ENCODE data around the gene LSR.

GRCh38 chr19:35298561-35298972 is 49.8 kb downstream of the LSR start:
- TF ChIP-seq CTCF (IDR thresholded peaks at IDR 0.05) (no peak), EZH2 (IDR thresholded peaks at IDR 0.05; ENCODE audit: borderline replicate concordance, insufficient read depth, low read depth, low read length, poor library complexity, severe bottlenecking) (no peak)
